GM10248 (cell line): ENCODE results near the gene CDKN1C.

ENCODE experiments used
- CTCF ChIA-PET: fragments of 300-600 bp; sonication (Branson Sonifier 250); formaldehyde crosslinking; extraction: SDS; loops from one replicate; lab custom pipeline; 2021; ENCODE audit warnings: antibody characterized with exemption; lab: Yijun Ruan, JAX
- POLR2A ChIA-PET: fragments of 350-650 bp; sonication (Branson Sonifier 250); formaldehyde crosslinking; extraction: SDS; loops from one replicate; lab custom pipeline; 2020; ENCODE audit warnings: antibody characterized with exemption; lab: Yijun Ruan, JAX
- DNase-seq: peaks from one replicate; pipeline ENCODE4 v3.0.0; 2012; ENCODE audit errors: extremely low spot score
- TF ChIP-seq, protein P1 (sequence below): IDR thresholded peaks from 2 replicates; pipeline ENCODE4 v1.5.1; 2012; ENCODE audit warnings: mild to moderate bottlenecking, low read depth; ENCODE audit errors: extremely low read depth, missing control alignments, control extremely low read depth

The CDKN1C gene

DNA sequence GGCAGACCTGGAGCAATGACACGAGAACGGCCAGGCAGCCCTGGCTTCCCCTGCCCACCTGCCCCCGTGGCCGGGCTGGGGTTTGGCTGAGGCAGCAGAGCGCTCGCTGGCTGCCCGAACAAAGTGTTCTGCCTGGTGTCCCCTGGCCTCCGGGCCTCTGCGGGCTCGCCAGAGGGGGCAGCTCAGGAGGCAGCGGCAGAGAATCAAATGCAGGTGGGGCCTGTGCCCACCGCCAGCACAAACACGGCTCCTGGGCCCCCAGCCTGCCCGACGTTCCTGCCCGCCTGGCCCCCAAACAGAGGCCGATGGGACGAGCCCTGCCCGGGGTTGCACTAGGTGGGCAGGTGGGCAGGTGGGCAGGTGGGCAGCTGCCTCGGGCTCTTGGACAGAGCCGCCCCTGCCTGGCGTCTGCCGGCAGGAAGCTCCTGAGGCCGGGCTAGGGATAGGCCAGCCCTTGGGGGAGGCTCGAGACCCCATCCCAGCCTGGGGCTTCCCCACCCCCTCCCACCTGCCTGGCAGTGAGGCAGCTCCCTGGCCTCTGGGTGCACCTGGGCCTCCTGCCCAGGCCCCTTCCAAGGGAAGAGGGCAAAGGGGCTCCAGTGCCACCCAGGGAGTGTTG lies 46.8 kb downstream of the CDKN1C start:
- POLR2A ChIA-PET: no interaction called here
- TF ChIP-seq, protein P1, sequence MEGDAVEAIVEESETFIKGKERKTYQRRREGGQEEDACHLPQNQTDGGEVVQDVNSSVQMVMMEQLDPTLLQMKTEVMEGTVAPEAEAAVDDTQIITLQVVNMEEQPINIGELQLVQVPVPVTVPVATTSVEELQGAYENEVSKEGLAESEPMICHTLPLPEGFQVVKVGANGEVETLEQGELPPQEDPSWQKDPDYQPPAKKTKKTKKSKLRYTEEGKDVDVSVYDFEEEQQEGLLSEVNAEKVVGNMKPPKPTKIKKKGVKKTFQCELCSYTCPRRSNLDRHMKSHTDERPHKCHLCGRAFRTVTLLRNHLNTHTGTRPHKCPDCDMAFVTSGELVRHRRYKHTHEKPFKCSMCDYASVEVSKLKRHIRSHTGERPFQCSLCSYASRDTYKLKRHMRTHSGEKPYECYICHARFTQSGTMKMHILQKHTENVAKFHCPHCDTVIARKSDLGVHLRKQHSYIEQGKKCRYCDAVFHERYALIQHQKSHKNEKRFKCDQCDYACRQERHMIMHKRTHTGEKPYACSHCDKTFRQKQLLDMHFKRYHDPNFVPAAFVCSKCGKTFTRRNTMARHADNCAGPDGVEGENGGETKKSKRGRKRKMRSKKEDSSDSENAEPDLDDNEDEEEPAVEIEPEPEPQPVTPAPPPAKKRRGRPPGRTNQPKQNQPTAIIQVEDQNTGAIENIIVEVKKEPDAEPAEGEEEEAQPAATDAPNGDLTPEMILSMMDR: no peak
- CTCF ChIA-PET: no interaction called here
- no peak for DNase-seq

DNA sequence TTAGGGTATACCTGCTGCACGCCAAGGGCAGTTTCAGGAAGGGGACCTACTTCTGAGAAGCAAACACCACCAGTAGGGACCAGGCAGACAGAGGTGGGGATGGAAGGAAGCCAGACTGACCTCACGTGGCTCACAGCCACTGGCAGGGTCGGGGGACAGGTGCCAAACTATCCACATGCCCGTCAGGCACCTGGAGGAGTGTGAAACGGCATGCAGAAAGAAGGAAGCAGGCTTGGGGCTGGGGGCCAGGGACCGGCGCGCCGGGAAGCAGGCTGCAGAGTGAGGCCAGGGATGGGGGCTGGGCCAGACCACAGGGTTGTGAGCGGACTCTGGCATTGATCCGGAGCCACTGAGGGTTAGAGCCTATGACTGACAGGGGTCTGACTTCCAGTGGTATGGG lies 47.5 kb downstream of the CDKN1C start:
- no peak for DNase-seq
- ChIA-PET POLR2A (no interaction called here), CTCF (no interaction called here)
- TF ChIP-seq, protein P1: no peak

DNA sequence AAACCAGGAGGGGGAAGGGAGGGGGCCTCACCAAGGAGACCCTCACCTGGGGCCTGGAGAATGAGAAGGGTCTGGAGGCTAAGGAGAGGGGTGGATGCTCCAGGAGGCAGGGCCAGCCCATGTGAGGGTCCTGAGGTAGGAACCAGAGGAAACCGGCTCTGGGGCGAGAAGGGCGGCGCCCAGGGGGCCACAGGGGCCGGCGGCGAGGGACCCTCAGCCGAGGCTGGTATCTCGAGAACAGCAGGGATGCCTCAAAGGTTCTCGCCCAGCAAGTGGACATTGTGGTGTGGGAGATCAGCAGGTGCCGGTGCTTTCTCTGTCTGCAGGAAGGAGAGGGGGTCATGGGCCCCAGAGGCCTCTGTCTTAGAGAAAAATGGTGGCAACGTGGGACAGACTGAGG lies 47.9 kb downstream of the CDKN1C start:
- ChIA-PET CTCF (no interaction called here), POLR2A (no interaction called here)
- TF ChIP-seq, protein P1: no peak
- DNase-seq: no peak

DNA sequence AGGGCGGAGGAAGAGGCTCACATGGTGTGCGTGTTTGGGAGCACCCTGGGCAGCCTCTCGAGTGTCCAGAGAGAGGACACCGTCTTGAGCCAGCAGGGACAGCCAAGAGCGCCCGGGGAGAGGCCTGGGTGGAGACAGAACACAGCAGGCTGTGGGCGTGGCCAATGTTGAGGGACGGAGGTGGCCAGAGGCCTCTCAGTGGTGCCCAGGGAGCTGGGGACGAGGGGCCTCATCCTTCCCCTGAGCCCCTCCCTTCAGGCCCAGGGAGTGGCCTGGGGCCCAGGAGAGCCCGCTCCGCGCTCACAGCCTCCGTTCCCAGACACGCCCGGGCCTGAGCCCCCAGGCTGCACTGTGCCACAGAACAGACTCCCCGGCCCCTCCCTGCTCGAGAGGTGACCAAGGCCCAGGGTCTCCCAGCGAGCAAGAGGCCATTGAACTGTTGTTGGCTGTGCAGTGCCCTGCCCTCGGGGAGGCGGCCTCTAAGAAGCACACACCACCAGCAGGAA lies 48.4 kb downstream of the CDKN1C start:
- POLR2A ChIA-PET: no interaction called here
- CTCF ChIA-PET: no interaction called here
- no peak for DNase-seq
- TF ChIP-seq, protein P1: no peak

DNA sequence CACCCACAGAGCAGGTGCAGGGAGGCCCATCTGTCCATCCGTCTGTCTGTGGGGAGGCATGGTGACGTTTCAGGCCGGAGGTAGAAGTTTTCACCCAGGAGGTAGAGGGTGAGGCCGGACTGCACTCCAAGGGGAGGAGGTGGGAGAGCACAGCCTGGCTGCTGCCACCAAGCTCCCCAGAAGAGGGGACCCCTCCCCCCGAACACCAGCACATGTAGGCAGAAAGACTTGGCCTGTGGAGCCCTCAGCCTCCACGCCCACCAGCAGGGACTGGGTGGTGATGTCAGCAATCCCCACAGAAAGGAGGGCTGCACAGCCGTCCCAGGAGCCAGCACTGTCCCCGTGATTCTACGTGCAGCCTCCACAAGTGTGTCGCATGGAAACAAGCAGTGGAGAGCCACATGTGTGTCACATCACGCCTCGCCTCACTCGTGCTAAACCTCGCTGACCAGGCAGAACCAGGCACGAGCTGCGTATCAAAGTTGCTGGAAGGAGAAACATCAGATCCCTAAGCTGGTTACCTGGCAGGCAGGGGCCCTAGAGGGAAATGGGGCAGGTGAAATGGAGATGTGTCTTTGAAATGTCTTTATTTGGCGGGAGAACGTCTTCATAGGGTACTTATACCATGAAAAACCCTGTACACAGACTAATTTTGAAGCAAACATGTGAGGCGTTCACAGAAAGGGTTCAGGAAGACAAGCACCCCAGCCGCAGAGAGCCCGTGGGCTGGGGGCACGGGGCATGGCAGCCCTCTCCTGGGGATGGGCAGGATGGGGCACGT lies 49.1 kb downstream of the CDKN1C start:
- ChIA-PET CTCF (no interaction called here), POLR2A (no interaction called here)
- TF ChIP-seq, protein P1: no peak
- no peak for DNase-seq

DNA sequence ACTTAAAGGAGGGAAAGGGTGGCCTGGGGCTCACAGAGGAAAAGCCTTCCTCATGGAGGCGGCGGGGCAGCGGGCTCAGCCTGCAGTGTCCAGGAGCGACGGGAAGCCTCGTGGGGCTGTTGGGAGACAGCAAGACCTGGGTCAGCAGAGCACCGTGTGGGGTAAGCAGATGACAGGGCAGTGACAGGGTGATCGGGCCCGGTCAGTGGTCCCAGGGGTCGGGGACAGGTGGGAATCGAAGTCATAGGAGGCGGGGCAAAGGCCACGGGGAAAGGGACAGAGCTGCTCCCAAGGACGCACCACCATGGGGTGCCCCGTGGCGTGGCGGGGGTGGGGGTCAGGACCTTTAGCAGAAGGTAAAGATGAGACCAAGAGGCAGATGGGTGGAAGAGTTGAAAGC lies 49.8 kb downstream of the CDKN1C start:
- TF ChIP-seq, protein P1: no peak
- DNase-seq: no peak
- ChIA-PET CTCF (no interaction called here), POLR2A (no interaction called here)
